Subcutaneous adipose tissue (tissue), 4 donors: Measurements from ENCODE around the gene LRRTM3. TPM values are rescaled to one million over a fixed set of nuclear protein-coding genes. Genes with fewer than 3 reads are reported as not detected.

Source experiments
- total RNA-seq, 4 donors: library from RNA; depleted of rRNA; stranded (reverse); fragments of >200 nt; gene quantifications; one replicate each; pipeline ENCODE4 v1.1.0, GENCODE V29; 2016
- TF ChIP-seq, protein P1 (sequence below): fragments of 450-650 bp; IDR thresholded peaks from one replicate; pipeline ENCODE4 v1.5.1; 2016; ENCODE audit warnings: low read depth, mild to moderate bottlenecking, control low read depth, antibody characterized with exemption, moderate library complexity

LRRTM3 gene
- total RNA-seq, 4 donors from 2014 or later: not detected

DNA sequence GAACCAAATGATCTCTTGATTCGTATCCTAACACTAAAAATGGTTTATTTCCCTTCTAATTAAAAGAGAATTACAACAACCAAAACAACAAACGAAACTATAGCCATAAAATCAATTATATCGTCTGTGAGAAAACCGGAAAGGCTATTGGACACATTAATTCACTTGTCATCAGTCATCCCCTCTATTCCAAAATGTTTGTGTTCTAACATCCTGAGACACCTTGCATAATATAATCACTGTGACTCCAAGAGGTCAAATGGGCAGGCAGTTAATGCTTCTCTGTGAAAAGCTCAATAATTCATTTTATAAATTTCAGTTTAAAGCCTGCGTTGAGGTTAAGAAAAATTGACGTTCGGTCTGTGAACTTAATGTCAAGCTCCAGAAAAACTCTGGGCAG, 463 bp upstream of the LRRTM3 start:
- TF ChIP-seq, protein P1, sequence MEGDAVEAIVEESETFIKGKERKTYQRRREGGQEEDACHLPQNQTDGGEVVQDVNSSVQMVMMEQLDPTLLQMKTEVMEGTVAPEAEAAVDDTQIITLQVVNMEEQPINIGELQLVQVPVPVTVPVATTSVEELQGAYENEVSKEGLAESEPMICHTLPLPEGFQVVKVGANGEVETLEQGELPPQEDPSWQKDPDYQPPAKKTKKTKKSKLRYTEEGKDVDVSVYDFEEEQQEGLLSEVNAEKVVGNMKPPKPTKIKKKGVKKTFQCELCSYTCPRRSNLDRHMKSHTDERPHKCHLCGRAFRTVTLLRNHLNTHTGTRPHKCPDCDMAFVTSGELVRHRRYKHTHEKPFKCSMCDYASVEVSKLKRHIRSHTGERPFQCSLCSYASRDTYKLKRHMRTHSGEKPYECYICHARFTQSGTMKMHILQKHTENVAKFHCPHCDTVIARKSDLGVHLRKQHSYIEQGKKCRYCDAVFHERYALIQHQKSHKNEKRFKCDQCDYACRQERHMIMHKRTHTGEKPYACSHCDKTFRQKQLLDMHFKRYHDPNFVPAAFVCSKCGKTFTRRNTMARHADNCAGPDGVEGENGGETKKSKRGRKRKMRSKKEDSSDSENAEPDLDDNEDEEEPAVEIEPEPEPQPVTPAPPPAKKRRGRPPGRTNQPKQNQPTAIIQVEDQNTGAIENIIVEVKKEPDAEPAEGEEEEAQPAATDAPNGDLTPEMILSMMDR: no peak

DNA sequence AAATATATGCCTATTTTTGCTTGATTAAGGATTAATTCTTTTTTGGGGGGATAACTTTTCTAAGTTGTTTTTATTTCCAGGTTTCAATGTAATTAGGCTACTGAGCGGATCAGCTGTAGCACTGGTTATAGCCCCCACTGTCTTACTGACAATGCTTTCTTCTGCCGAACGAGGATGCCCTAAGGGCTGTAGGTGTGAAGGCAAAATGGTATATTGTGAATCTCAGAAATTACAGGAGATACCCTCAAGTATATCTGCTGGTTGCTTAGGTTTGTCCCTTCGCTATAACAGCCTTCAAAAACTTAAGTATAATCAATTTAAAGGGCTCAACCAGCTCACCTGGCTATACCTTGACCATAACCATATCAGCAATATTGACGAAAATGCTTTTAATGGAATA, 1.0 kb downstream of the LRRTM3 start:
- TF ChIP-seq, protein P1: no peak

DNA sequence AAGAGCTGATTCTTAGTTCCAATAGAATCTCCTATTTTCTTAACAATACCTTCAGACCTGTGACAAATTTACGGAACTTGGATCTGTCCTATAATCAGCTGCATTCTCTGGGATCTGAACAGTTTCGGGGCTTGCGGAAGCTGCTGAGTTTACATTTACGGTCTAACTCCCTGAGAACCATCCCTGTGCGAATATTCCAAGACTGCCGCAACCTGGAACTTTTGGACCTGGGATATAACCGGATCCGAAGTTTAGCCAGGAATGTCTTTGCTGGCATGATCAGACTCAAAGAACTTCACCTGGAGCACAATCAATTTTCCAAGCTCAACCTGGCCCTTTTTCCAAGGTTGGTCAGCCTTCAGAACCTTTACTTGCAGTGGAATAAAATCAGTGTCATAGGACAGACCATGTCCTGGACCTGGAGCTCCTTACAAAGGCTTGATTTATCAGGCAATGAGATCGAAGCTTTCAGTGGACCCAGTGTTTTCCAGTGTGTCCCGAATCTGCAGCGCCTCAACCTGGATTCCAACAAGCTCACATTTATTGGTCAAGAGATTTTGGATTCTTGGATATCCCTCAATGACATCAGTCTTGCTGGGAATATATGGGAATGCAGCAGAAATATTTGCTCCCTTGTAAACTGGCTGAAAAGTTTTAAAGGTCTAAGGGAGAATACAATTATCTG, 1.6 kb downstream of the LRRTM3 start:
- TF ChIP-seq, protein P1: no peak

DNA sequence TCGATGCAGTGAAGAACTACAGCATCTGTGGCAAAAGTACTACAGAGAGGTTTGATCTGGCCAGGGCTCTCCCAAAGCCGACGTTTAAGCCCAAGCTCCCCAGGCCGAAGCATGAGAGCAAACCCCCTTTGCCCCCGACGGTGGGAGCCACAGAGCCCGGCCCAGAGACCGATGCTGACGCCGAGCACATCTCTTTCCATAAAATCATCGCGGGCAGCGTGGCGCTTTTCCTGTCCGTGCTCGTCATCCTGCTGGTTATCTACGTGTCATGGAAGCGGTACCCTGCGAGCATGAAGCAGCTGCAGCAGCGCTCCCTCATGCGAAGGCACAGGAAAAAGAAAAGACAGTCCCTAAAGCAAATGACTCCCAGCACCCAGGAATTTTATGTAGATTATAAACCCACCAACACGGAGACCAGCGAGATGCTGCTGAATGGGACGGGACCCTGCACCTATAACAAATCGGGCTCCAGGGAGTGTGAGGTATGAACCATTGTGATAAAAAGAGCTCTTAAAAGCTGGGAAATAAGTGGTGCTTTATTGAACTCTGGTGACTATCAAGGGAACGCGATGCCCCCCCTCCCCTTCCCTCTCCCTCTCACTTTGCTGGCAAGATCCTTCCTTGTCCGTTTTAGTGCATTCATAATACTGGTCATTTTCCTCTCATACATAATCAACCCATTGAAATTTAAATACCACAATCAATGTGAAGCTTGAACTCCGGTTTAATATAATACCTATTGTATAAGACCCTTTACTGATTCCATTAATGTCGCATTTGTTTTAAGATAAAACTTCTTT, 2.3 kb downstream of the LRRTM3 start:
- TF ChIP-seq, protein P1: no peak

DNA sequence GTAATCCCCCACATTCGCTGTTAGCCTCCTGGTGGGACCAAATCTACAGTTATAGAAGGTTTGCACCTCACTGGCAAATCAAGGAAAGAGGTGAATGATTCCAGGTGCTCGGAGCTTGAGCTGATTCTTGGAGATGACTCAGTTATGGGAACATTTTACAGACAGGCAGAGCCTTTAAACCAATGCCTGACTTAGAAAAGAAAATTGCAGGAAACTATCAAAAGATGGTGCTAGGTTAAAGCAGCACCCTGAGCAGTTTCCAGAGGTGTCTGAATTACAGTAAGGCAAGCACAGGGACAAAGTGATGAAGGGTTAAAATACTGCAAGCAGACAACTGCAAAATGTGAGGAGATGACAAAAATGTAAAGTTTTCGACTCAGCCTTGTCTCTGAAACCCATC, 2.9 kb downstream of the LRRTM3 start:
- TF ChIP-seq, protein P1: no peak

DNA sequence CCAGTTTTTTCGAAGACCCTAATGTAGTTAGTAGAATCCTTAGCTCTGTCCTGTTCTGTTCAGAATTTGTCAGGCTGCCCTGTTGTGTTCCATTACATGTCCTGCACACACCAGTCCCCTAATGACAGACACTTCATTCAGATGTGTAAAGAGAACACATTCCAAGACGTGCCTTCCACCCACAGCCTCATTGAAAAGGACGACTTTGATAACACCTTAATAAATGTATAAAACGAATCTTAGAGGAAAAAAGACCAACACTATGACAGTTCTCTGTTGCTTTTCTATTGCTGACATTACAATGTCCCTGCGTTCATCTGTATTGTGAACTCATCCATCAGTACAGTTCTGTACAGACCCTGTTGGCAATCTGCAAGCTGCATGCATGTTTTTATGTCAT, 3.5 kb downstream of the LRRTM3 start:
- TF ChIP-seq, protein P1: no peak

DNA sequence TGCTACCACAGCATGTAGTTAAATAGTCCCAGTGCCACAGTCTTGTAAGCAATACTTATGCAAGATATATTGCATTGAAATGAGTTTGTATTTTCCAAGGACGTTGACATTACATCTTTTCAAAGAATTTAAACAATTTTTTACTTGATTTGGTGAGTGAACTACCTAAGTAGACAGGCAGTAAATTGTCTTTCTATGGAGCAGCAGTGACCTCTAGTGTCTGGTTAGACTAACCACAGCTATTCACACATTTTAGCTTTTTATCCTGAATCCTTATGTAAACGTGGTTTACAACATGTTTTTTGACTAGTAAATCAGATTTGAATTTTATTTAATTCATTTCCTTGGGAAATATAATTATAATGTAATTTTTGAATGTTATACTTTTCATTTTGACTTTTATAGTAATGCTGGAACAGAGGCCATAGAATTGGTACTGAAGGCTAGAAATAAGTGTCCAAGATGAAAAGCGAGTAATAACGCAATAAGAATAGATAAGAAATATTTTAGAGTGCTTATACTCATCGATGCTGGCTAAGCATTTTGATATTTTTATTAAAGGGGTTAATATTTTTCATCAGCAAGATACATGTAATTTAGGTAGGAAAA, 5.6 kb downstream of the LRRTM3 start:
- TF ChIP-seq, protein P1: no peak
